ENCODE data around the gene MME.

GRCh38 chr3:155103686-155104085 is 23.6 kb downstream of the MME start:
- TF ChIP-seq CTCF (IDR thresholded peaks at IDR 0.05) (no peak), POLR2A (IDR thresholded peaks at IDR 0.05) (no peak)
